ENCODE data around the gene LRRC3C. TPM values are rescaled to one million over a fixed set of nuclear protein-coding genes. Genes with fewer than 3 reads are reported as not detected.

LRRC3C gene
- total and polyA plus RNA-seq, 3 donors from 2014 or later, result 0.47 to 0.78 TPM; not detected in 1

DNA sequence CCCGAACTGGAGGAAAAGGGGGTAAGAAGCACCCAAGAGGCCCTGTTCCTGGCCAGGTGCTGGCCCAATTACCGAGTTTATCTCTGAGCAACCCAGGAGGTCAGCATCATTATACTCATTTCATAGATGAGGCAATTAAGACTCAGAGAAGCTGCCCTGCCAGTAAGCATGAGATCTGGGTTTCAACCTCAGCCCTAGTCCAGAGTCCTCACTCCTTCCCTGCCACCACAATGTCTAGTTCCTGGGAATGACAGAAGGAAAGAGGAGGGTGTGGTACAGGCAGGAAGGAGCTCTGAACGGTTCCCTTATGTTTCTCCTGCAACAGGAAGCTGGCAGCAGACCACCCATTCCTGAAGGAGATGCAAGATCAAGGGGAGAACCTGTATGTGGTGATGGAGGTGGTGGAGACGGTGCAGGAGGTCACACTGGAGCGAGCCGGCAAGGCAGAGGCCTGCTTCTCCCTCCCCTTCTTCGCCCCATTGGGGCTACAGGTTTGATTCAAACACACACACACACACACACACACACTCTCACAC, 42.7 kb downstream of the LRRC3C start:
- no peaks in the 10 kb centered on the region for H3K36me3 ChIP-seq (ENCODE audit: low read depth, missing control alignments)
- intact Hi-C loops (cut with DNase I; ENCODE audit: low total_unique reads), result no loop called here
- H3K27me3 ChIP-seq, result no peaks in the 10 kb centered on the region
- H3K9me3 ChIP-seq, result no peaks in the 10 kb centered on the region
- DNase-seq, result no peak
- H3K27ac ChIP-seq, result no peak overlapping the region
- no peak for TF ChIP-seq POLR2A (IDR thresholded peaks at IDR 0.05)
- TF ChIP-seq, protein P1, sequence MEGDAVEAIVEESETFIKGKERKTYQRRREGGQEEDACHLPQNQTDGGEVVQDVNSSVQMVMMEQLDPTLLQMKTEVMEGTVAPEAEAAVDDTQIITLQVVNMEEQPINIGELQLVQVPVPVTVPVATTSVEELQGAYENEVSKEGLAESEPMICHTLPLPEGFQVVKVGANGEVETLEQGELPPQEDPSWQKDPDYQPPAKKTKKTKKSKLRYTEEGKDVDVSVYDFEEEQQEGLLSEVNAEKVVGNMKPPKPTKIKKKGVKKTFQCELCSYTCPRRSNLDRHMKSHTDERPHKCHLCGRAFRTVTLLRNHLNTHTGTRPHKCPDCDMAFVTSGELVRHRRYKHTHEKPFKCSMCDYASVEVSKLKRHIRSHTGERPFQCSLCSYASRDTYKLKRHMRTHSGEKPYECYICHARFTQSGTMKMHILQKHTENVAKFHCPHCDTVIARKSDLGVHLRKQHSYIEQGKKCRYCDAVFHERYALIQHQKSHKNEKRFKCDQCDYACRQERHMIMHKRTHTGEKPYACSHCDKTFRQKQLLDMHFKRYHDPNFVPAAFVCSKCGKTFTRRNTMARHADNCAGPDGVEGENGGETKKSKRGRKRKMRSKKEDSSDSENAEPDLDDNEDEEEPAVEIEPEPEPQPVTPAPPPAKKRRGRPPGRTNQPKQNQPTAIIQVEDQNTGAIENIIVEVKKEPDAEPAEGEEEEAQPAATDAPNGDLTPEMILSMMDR (IDR thresholded peaks at IDR 0.05), result no peak
- no peak overlapping the region for H3K4me3 ChIP-seq
- 68 to 74% methylated on average over 7 of the region's 7 CpGs for WGBS, 2 donors
- H3K4me1 ChIP-seq, result no peaks in the 10 kb centered on the region

DNA sequence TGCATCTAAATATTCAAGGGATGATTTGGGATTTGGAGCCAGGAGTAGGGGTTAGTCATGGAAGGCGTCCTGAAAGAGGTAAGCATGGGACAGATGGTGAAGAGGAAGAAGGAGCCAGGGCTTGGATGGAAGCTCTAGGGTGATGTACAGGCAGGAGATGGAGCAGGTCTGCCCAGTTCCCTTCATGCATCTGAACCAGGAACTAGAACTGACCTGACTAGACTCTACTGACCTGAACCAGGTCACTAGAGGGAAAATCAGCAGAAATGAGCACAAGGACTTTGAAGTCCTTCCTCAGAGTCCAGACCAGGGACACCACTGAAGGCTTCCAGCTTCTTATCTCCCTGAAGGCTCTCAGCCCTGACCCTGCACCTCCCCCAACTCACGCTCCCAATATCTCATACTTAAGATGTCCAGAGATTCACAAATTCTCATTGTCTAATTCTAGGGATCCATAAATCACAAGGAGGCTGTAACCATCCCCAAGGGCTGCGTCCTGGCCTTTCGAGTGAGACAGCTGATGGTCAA, 43.6 kb downstream of the LRRC3C start:
- no peaks in the 10 kb centered on the region for H3K27me3 ChIP-seq
- 72 to 81% methylated on average over 4 of the region's 4 CpGs for WGBS, 2 donors
- H3K27ac ChIP-seq, result no peak overlapping the region
- H3K9me3 ChIP-seq, result no peaks in the 10 kb centered on the region
- DNase-seq, result no peak
- no peaks in the 10 kb centered on the region for H3K4me1 ChIP-seq
- TF ChIP-seq, protein P1 (IDR thresholded peaks at IDR 0.05), result no peak
- no peak for TF ChIP-seq POLR2A (IDR thresholded peaks at IDR 0.05)
- H3K36me3 ChIP-seq (ENCODE audit: low read depth, missing control alignments), result no peaks in the 10 kb centered on the region
- intact Hi-C loops (cut with DNase I; ENCODE audit: low total_unique reads), result no loop called here
- H3K4me3 ChIP-seq, result no peak overlapping the region

DNA sequence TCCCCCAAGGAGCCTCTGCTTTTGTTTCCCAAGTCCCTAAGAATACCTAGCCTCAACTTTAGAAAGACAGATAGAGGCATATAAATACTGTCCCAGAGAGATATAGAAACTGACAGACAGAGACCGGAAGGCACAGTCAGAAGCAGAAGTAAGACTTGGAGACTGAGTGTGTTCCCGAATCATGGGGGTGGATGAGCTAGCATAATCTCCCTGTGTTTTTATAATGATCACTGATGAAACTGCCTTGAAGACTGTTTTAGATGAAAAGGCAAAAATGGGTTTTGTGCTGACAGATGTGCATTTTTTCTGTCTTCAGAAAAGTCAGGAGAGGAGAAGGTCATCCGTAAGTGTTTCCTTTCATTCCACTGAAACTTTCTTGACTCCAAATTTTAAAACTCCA, 44.7 kb downstream of the LRRC3C start:
- Histone ChIP-seq H3K9me3 (no peaks in the 10 kb centered on the region), H3K27me3 (no peaks in the 10 kb centered on the region), H3K27ac (no peak overlapping the region), H3K36me3 (ENCODE audit: low read depth, missing control alignments) (no peaks in the 10 kb centered on the region), H3K4me1 (no peaks in the 10 kb centered on the region), H3K4me3 (no peak overlapping the region)
- intact Hi-C loops (cut with DNase I; ENCODE audit: low total_unique reads), result no loop called here
- no peak for DNase-seq
- no peak for TF ChIP-seq POLR2A (IDR thresholded peaks at IDR 0.05)
- TF ChIP-seq, protein P1 (IDR thresholded peaks at IDR 0.05), result no peak
- 23 to 28% methylated on average over 3 of the region's 3 CpGs for WGBS, 2 donors

DNA sequence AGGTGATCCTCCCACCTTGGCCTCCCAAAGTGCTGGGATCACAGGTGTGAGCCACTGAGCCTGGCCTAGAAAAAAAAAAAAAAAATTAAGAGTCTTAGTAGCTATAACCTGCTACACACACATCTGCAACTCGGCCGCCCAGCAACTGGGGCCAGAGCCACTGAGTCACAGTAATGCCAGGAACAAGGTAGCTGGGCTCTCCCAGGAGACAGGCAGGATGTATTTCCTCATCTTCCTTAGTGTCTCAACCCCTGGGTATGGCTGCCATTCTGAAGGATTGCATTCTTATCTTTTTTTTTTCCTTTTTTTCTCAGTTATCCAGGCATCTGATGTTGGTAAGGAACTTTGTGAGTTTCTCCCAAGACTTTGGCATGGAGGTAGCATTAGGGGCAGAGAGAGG, 46.0 kb downstream of the LRRC3C start:
- intact Hi-C loops (cut with DNase I; ENCODE audit: low total_unique reads), result no loop called here
- no peaks in the 10 kb centered on the region for H3K27me3 ChIP-seq
- TF ChIP-seq, protein P1 (IDR thresholded peaks at IDR 0.05), result no peak
- TF ChIP-seq POLR2A (IDR thresholded peaks at IDR 0.05), result no peak
- WGBS, 2 donors, result 93 to 100% methylated on average over 2 of the region's 2 CpGs
- H3K36me3 ChIP-seq (ENCODE audit: low read depth, missing control alignments), result no peaks in the 10 kb centered on the region
- DNase-seq, result no peak
- no peak overlapping the region for H3K27ac ChIP-seq
- H3K4me3 ChIP-seq, result no peak overlapping the region
- no peaks in the 10 kb centered on the region for H3K4me1 ChIP-seq
- no peaks in the 10 kb centered on the region for H3K9me3 ChIP-seq

DNA sequence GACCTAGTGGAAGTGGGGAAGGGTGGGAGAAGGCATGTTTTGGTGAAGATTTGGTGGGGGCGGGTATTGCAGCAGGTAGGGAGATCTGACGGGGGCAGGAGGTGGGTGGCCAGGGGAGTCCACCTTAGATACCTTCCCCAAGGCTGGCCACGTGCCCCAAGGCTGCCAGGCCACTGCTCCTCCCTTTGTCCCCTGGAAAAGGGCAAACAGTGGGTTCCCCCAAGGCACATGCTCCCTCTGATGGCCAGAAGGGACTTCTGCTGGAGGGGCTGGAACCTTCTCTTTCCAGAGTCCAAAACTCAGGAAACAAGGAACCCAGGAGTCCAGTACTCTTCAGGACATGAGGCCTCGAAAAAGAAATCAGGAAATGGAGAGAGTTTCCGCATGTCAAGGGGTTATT, 46.9 kb downstream of the LRRC3C start:
- no peak for DNase-seq
- no peak for TF ChIP-seq POLR2A (IDR thresholded peaks at IDR 0.05)
- TF ChIP-seq, protein P1 (IDR thresholded peaks at IDR 0.05), result no peak
- no peak overlapping the region for H3K4me3 ChIP-seq
- no peak overlapping the region for H3K27ac ChIP-seq
- intact Hi-C loops (cut with DNase I; ENCODE audit: low total_unique reads), result no loop called here
- H3K36me3 ChIP-seq (ENCODE audit: low read depth, missing control alignments), result no peaks in the 10 kb centered on the region
- peaks cover 3% of the 10 kb centered on the region for H3K4me1 ChIP-seq
- no peaks in the 10 kb centered on the region for H3K9me3 ChIP-seq
- no peaks in the 10 kb centered on the region for H3K27me3 ChIP-seq
- WGBS, 2 donors, result 90 to 98% methylated on average over 5 of the region's 5 CpGs
